ENCODE data around the gene CSHL1.
"Not testable (repeated sequence)": the region's sequence is repeated elsewhere in the genome, so short reads cannot be mapped to it uniquely, and the experiment has no call there.

CSHL1 gene

DNA sequence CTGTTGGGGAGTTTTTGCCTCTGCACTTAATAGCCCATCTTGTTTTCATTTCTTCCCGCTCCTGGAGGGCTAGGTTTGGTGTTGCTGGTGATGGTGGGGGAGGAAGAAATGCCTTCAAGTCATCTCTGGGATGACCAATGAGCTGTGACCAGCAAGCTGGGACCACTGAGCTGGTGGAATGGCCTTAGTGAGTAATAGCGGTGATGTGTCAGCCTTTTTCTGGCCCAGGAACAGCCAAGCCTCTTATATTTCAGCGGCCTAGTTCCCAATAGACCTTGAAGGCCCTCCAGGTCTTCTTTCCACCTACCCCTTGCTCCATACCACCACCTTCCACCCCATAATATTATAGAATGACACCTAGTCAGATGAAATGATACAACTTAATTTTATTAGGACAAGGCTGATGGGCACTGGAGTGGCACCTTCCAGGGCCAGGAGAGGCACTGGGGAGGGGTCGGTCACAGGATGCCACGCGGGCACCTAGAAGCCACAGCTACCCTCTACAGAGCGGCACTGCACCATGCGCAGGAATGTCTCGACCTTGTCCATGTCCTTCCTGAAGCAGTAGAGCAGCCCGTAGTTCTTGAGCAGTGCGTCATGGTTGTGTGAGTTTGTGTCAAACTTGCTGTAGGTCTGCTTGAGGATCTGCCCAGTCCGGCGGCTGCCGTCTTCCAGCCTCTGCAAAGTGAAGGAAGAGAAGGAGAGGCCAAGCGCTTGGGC lies 39.3 kb downstream of the CSHL1 start:
- H3K9me3 ChIP-seq (ENCODE audit: control insufficient read depth in 2 of 2, low read length in 2 of 2); H3K4me3 ChIP-seq (ENCODE audit: low read length in 2 of 2); H3K27me3 ChIP-seq (ENCODE audit: control insufficient read depth in 2 of 2, insufficient read depth in 2 of 2, low read length in 2 of 2); H3K36me3 ChIP-seq (ENCODE audit: control insufficient read depth in 2 of 2, insufficient read depth in 2 of 2, low read length in 2 of 2); H3K9ac ChIP-seq (ENCODE audit: low read depth in 1 of 2, low read length in 2 of 2); H3K4me1 ChIP-seq (ENCODE audit: control insufficient read depth in 2 of 2, insufficient read depth in 2 of 2, low read length in 2 of 2); H3K27ac ChIP-seq (ENCODE audit: low read depth in 2 of 2, low read length in 2 of 2): not testable (repeated sequence)

DNA sequence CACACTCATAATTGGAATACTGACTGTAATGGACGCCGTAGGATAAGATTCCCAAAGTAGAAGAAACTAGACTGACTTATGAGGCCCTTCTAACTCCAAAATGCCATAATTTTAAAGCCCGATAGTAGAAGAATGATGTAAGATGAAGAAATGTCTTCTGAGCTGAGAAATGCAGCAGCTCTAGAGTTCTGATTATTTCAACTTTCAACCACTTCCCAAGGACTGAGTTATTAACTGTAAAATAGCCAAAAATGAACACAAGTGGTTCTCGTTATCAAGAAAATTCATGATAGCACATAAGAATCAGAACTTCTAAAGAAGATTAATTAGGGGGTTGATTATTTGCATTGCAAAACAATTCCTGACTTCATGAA lies 40.8 kb downstream of the CSHL1 start:
- not testable (repeated sequence) for H3K4me1 ChIP-seq (ENCODE audit: control insufficient read depth in 2 of 2, insufficient read depth in 2 of 2, low read length in 2 of 2); H3K27me3 ChIP-seq (ENCODE audit: control insufficient read depth in 2 of 2, insufficient read depth in 2 of 2, low read length in 2 of 2); H3K9ac ChIP-seq (ENCODE audit: low read depth in 1 of 2, low read length in 2 of 2); H3K36me3 ChIP-seq (ENCODE audit: control insufficient read depth in 2 of 2, insufficient read depth in 2 of 2, low read length in 2 of 2); H3K27ac ChIP-seq (ENCODE audit: low read depth in 2 of 2, low read length in 2 of 2); H3K4me3 ChIP-seq (ENCODE audit: low read length in 2 of 2); H3K9me3 ChIP-seq (ENCODE audit: control insufficient read depth in 2 of 2, low read length in 2 of 2)

DNA sequence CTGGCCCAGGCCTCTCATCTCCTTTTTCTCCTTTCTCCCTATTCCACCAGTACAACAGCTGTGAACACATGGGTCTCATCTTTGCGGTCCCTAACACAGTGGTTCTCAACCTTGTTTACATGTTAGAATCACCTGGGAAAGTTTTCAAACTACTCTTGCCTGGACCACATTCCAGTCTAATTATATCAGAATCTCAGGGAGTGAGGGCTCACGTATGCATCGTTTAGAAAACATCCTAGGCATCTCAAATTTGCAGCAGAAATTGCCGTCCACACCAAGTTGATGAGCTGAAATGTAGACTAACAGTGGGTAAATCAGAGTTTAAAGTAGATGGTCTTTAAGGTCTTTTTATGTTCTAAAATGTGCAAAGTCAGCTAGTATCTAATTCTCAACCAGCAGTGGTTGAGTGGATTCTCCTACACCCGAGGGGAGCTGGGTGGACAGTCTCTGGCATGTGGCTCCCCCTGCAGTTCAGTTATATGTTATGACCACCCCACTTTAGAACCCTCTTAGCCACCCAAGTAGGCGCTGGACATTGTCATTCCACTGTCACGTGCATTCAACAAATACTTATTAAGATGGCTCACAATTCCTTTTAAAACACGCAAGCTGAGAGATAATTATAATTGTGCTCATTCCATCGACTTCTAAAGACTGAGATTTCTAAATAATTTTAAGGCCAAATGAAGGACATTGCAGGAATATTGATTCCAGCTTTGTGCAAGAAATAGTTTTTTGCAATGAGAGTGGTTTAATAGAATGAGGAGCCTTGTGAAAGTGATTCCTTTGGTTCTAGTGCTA lies 41.4 kb downstream of the CSHL1 start:
- not testable (repeated sequence) for H3K4me3 ChIP-seq (ENCODE audit: low read length in 2 of 2); H3K4me1 ChIP-seq (ENCODE audit: control insufficient read depth in 2 of 2, insufficient read depth in 2 of 2, low read length in 2 of 2); H3K27ac ChIP-seq (ENCODE audit: low read depth in 2 of 2, low read length in 2 of 2); H3K9me3 ChIP-seq (ENCODE audit: control insufficient read depth in 2 of 2, low read length in 2 of 2); H3K36me3 ChIP-seq (ENCODE audit: control insufficient read depth in 2 of 2, insufficient read depth in 2 of 2, low read length in 2 of 2); H3K9ac ChIP-seq (ENCODE audit: low read depth in 1 of 2, low read length in 2 of 2); H3K27me3 ChIP-seq (ENCODE audit: control insufficient read depth in 2 of 2, insufficient read depth in 2 of 2, low read length in 2 of 2)

DNA sequence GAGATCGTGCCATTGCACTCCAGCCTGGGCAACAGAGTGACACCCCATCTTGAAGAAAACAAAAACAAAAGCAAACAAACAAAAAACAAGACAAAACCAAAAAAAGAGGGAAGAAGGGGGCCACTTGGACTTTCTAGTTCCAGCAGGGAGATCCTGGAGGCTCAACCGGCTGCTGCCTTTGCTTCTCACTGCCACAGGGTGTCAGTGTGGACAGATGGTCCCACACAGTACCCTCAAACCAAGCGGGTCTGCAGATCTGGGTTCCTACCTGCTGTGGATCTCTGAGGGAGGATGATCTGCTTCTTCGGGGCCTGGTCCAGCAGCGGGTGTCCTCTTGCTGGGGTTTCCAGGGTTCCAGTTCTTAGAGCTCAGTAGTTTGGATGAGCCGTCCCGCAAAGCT lies 44.4 kb downstream of the CSHL1 start:
- H3K36me3 ChIP-seq (ENCODE audit: control insufficient read depth in 2 of 2, insufficient read depth in 2 of 2, low read length in 2 of 2); H3K27ac ChIP-seq (ENCODE audit: low read depth in 2 of 2, low read length in 2 of 2); H3K9ac ChIP-seq (ENCODE audit: low read depth in 1 of 2, low read length in 2 of 2); H3K4me3 ChIP-seq (ENCODE audit: low read length in 2 of 2); H3K4me1 ChIP-seq (ENCODE audit: control insufficient read depth in 2 of 2, insufficient read depth in 2 of 2, low read length in 2 of 2); H3K9me3 ChIP-seq (ENCODE audit: control insufficient read depth in 2 of 2, low read length in 2 of 2); H3K27me3 ChIP-seq (ENCODE audit: control insufficient read depth in 2 of 2, insufficient read depth in 2 of 2, low read length in 2 of 2): not testable (repeated sequence)
